ENCODE measurements around the gene WDPCP.
"Not testable (repeated sequence)": the region's sequence is repeated elsewhere in the genome, so short reads cannot be mapped to it uniquely, and the experiment has no call there.

WDPCP gene

GRCh38 chr2:63589148-63589958 lies 1.1 kb upstream of the WDPCP start:
- no peaks in the 10 kb centered on the region for H3K9me3 ChIP-seq (ENCODE audit: control insufficient read depth, low read length)
- H3K4me3 ChIP-seq (ENCODE audit: low read length) = peak overlapping the region; percentile 98
- H3K4me1 ChIP-seq (ENCODE audit: control insufficient read depth, insufficient read depth, low read length) = peaks cover 29% of the 10 kb centered on the region
- peak; percentile 9 for DNase-seq (ENCODE audit: low read depth)
- peaks cover 20% of the 10 kb centered on the region for H3K36me3 ChIP-seq (ENCODE audit: control insufficient read depth, insufficient read depth, low read length, severe bottlenecking)
- H3K27me3 ChIP-seq (replicated peaks; ENCODE audit: control insufficient read depth, insufficient read depth, low read length) = no peaks in the 10 kb centered on the region
- peak overlapping the region; percentile 97 for H3K9ac ChIP-seq (ENCODE audit: low read length)

GRCh38 chr2:63587814-63588384 lies 378 bp downstream of the WDPCP start:
- Histone ChIP-seq H3K4me3 (ENCODE audit: low read length) (peak overlapping the region; percentile 98), H3K9ac (ENCODE audit: low read length) (peak overlapping the region; percentile 97), H3K36me3 (ENCODE audit: control insufficient read depth, insufficient read depth, low read length, severe bottlenecking) (peaks cover 8% of the 10 kb centered on the region), H3K4me1 (ENCODE audit: control insufficient read depth, insufficient read depth, low read length) (peaks cover 29% of the 10 kb centered on the region), H3K27me3 (replicated peaks; ENCODE audit: control insufficient read depth, insufficient read depth, low read length) (no peaks in the 10 kb centered on the region), H3K9me3 (ENCODE audit: control insufficient read depth, low read length) (no peaks in the 10 kb centered on the region)
- no peak for DNase-seq (ENCODE audit: low read depth)

GRCh38 chr2:63582873-63583272 lies 5.4 kb downstream of the WDPCP start:
- no peak overlapping the region for H3K4me3 ChIP-seq (ENCODE audit: low read length)
- H3K36me3 ChIP-seq (ENCODE audit: control insufficient read depth, insufficient read depth, low read length, severe bottlenecking) = no peaks in the 10 kb centered on the region
- no peak for DNase-seq (ENCODE audit: low read depth)
- no peak overlapping the region for H3K9ac ChIP-seq (ENCODE audit: low read length)
- peaks cover 20% of the 10 kb centered on the region for H3K4me1 ChIP-seq (ENCODE audit: control insufficient read depth, insufficient read depth, low read length)
- no peaks in the 10 kb centered on the region for H3K9me3 ChIP-seq (ENCODE audit: control insufficient read depth, low read length)
- H3K27me3 ChIP-seq (replicated peaks; ENCODE audit: control insufficient read depth, insufficient read depth, low read length) = no peaks in the 10 kb centered on the region

GRCh38 chr2:63581298-63581961 lies 6.8 kb downstream of the WDPCP start:
- peak overlapping the region; percentile 66 for H3K9ac ChIP-seq (ENCODE audit: low read length)
- H3K4me3 ChIP-seq (ENCODE audit: low read length) = peak overlapping the region; percentile 55
- no peaks in the 10 kb centered on the region for H3K27me3 ChIP-seq (replicated peaks; ENCODE audit: control insufficient read depth, insufficient read depth, low read length)
- peaks cover 17% of the 10 kb centered on the region for H3K4me1 ChIP-seq (ENCODE audit: control insufficient read depth, insufficient read depth, low read length)
- H3K9me3 ChIP-seq (ENCODE audit: control insufficient read depth, low read length) = no peaks in the 10 kb centered on the region
- H3K36me3 ChIP-seq (ENCODE audit: control insufficient read depth, insufficient read depth, low read length, severe bottlenecking) = no peaks in the 10 kb centered on the region
- no peak for DNase-seq (ENCODE audit: low read depth)

GRCh38 chr2:63580651-63581297 lies 7.5 kb downstream of the WDPCP start:
- DNase-seq (ENCODE audit: low read depth) = no peak
- no peaks in the 10 kb centered on the region for H3K9me3 ChIP-seq (ENCODE audit: control insufficient read depth, low read length)
- H3K36me3 ChIP-seq (ENCODE audit: control insufficient read depth, insufficient read depth, low read length, severe bottlenecking) = no peaks in the 10 kb centered on the region
- peak overlapping the region; percentile 66 for H3K9ac ChIP-seq (ENCODE audit: low read length)
- H3K27me3 ChIP-seq (replicated peaks; ENCODE audit: control insufficient read depth, insufficient read depth, low read length) = no peaks in the 10 kb centered on the region
- peak overlapping the region; percentile 55 for H3K4me3 ChIP-seq (ENCODE audit: low read length)
- peaks cover 17% of the 10 kb centered on the region for H3K4me1 ChIP-seq (ENCODE audit: control insufficient read depth, insufficient read depth, low read length)

GRCh38 chr2:63578767-63579166 lies 9.5 kb downstream of the WDPCP start:
- H3K9ac ChIP-seq (ENCODE audit: low read length) = no peak overlapping the region
- H3K4me3 ChIP-seq (ENCODE audit: low read length) = no peak overlapping the region
- peaks cover 17% of the 10 kb centered on the region for H3K4me1 ChIP-seq (ENCODE audit: control insufficient read depth, insufficient read depth, low read length)
- no peaks in the 10 kb centered on the region for H3K36me3 ChIP-seq (ENCODE audit: control insufficient read depth, insufficient read depth, low read length, severe bottlenecking)
- H3K27me3 ChIP-seq (replicated peaks; ENCODE audit: control insufficient read depth, insufficient read depth, low read length) = no peaks in the 10 kb centered on the region
- no peak for DNase-seq (ENCODE audit: low read depth)
- H3K9me3 ChIP-seq (ENCODE audit: control insufficient read depth, low read length) = no peaks in the 10 kb centered on the region

GRCh38 chr2:63576546-63576945 lies 11.7 kb downstream of the WDPCP start:
- Histone ChIP-seq H3K9ac (ENCODE audit: low read length) (no peak overlapping the region), H3K36me3 (ENCODE audit: control insufficient read depth, insufficient read depth, low read length, severe bottlenecking) (no peaks in the 10 kb centered on the region), H3K4me1 (ENCODE audit: control insufficient read depth, insufficient read depth, low read length) (peaks cover 12% of the 10 kb centered on the region), H3K4me3 (ENCODE audit: low read length) (no peak overlapping the region), H3K27me3 (replicated peaks; ENCODE audit: control insufficient read depth, insufficient read depth, low read length) (no peaks in the 10 kb centered on the region), H3K9me3 (ENCODE audit: control insufficient read depth, low read length) (no peaks in the 10 kb centered on the region)
- DNase-seq (ENCODE audit: low read depth) = no peak

GRCh38 chr2:63573726-63574345 lies 14.4 kb downstream of the WDPCP start:
- H3K4me3 ChIP-seq (ENCODE audit: low read length); H3K36me3 ChIP-seq (ENCODE audit: control insufficient read depth, insufficient read depth, low read length, severe bottlenecking); H3K9me3 ChIP-seq (ENCODE audit: control insufficient read depth, low read length); DNase-seq (ENCODE audit: low read depth); H3K4me1 ChIP-seq (ENCODE audit: control insufficient read depth, insufficient read depth, low read length); H3K27me3 ChIP-seq (replicated peaks; ENCODE audit: control insufficient read depth, insufficient read depth, low read length); H3K9ac ChIP-seq (ENCODE audit: low read length): not testable (repeated sequence)

- H3K4me3 ChIP-seq (ENCODE audit: low read length); H3K9me3 ChIP-seq (ENCODE audit: control insufficient read depth, low read length); DNase-seq (ENCODE audit: low read depth): not testable (repeated sequence)
These were observed 15.3 kb downstream of the WDPCP start for GRCh38 chr2:63573026-63573425.

GRCh38 chr2:63572001-63572400 lies 16.3 kb downstream of the WDPCP start:
- Histone ChIP-seq H3K4me1 (ENCODE audit: control insufficient read depth, insufficient read depth, low read length) (no peaks in the 10 kb centered on the region), H3K9ac (ENCODE audit: low read length) (no peak overlapping the region), H3K4me3 (ENCODE audit: low read length) (no peak overlapping the region), H3K36me3 (ENCODE audit: control insufficient read depth, insufficient read depth, low read length, severe bottlenecking) (no peaks in the 10 kb centered on the region), H3K27me3 (replicated peaks; ENCODE audit: control insufficient read depth, insufficient read depth, low read length) (no peaks in the 10 kb centered on the region), H3K9me3 (ENCODE audit: control insufficient read depth, low read length) (no peaks in the 10 kb centered on the region)
- no peak for DNase-seq (ENCODE audit: low read depth)

More at GRCh38 chr2:63573026-63573425, 15.3 kb downstream of the WDPCP start:
- H3K36me3 ChIP-seq (ENCODE audit: control insufficient read depth, insufficient read depth, low read length, severe bottlenecking); H3K4me1 ChIP-seq (ENCODE audit: control insufficient read depth, insufficient read depth, low read length); H3K9ac ChIP-seq (ENCODE audit: low read length); H3K27me3 ChIP-seq (replicated peaks; ENCODE audit: control insufficient read depth, insufficient read depth, low read length): not testable (repeated sequence)

- Histone ChIP-seq H3K9me3 (ENCODE audit: control insufficient read depth, low read length) (no peaks in the 10 kb centered on the region), H3K27me3 (replicated peaks; ENCODE audit: control insufficient read depth, insufficient read depth, low read length) (no peaks in the 10 kb centered on the region), H3K4me3 (ENCODE audit: low read length) (no peak overlapping the region), H3K9ac (ENCODE audit: low read length) (no peak overlapping the region), H3K36me3 (ENCODE audit: control insufficient read depth, insufficient read depth, low read length, severe bottlenecking) (no peaks in the 10 kb centered on the region), H3K4me1 (ENCODE audit: control insufficient read depth, insufficient read depth, low read length) (no peaks in the 10 kb centered on the region)
- DNase-seq (ENCODE audit: low read depth) = no peak
These were observed 17.0 kb downstream of the WDPCP start for GRCh38 chr2:63571291-63571690.

Measured in adipocyte (in vitro differentiated cells).